K562 (cell line): ENCODE data around the gene RELA. TPM values are rescaled to one million over a fixed set of nuclear protein-coding genes. Genes with fewer than 3 reads are reported as not detected.

Source experiments
- DMBX1 ChIP-seq: fragments of 250-450 bp; sonication (Bioruptor Pico); IDR thresholded peaks from 2 replicates; pipeline ENCODE4 v1.8.0; 2022; ENCODE audit warnings: inconsistent platforms, mild to moderate bottlenecking, moderate library complexity, borderline replicate concordance
- E2F6 ChIP-seq, 2 experiments: IDR thresholded peaks; 2 replicates each; pipeline ENCODE4 v1.6.1; 2011; ENCODE audit warnings: borderline replicate concordance in 1 of 2, control low read depth in 1 of 2, low read depth in 1 of 2, low read length in 1 of 2, mild to moderate bottlenecking in 1 of 2, mixed read lengths in 1 of 2, moderate library complexity in 1 of 2; ENCODE audit not compliant: insufficient read depth in 1 of 2, insufficient read length in 1 of 2, poor library complexity in 1 of 2, severe bottlenecking in 1 of 2; ENCODE audit errors: extremely low read depth in 1 of 2
- FOXK1 ChIP-seq: sonication (generic); formaldehyde crosslinking; IDR thresholded peaks from 2 replicates; pipeline ENCODE4 v1.8.0; 2022; ENCODE audit warnings: missing genetic modification reagents, mild to moderate bottlenecking, borderline replicate concordance
- FUS ChIP-seq: fragments of 200-400 bp; formaldehyde crosslinking; optimal IDR thresholded peaks from 2 replicates; pipeline ENCODE3; 2017; ENCODE audit warnings: low read depth, low read length
- GATAD2B ChIP-seq: fragments of 450-650 bp; IDR thresholded peaks from 2 replicates; pipeline ENCODE4 v1.6.1; 2017; ENCODE audit warnings: mild to moderate bottlenecking, borderline replicate concordance
- HMGN3 ChIP-seq: IDR thresholded peaks from 2 replicates; pipeline ENCODE4 v1.6.1; 2011; ENCODE audit warnings: borderline replicate concordance, low read depth, mild to moderate bottlenecking, mixed read lengths, low read length; ENCODE audit not compliant: insufficient read length; ENCODE audit errors: extremely low read depth
- ILF3 ChIP-seq: fragments of 450-650 bp; IDR thresholded peaks from 2 replicates; pipeline ENCODE4 v1.6.1; 2018; ENCODE audit warnings: antibody characterized with exemption, mild to moderate bottlenecking, moderate library complexity, borderline replicate concordance
- KLF1 ChIP-seq: fragments of 450-650 bp; IDR thresholded peaks from 2 replicates; pipeline ENCODE4 v1.6.1; 2016; ENCODE audit warnings: missing genetic modification characterization, missing compliant biosample characterization
- L3MBTL2 ChIP-seq: fragments of 450-650 bp; IDR thresholded peaks from 2 replicates; pipeline ENCODE4 v1.6.1; 2016; ENCODE audit warnings: mild to moderate bottlenecking, moderate library complexity
- MLX ChIP-seq, 2 experiments: fragments of 450-650 bp in 1 of 2; sonication (generic) in 1 of 2; formaldehyde crosslinking; conservative IDR thresholded peaks; 2 replicates each; pipeline versions ENCODE4 v1.4.0 to v1.8.1; 2020 to 2022; ENCODE audit warnings: mild to moderate bottlenecking in 1 of 2, missing genetic modification reagents in 1 of 2
- NONO ChIP-seq, 2 experiments: fragments of 200-400 bp in 1 of 2; fragments of 450-650 bp in 1 of 2; formaldehyde crosslinking in 1 of 2; IDR thresholded peaks; 2 replicates each; pipeline ENCODE4 v1.6.1; 2017; ENCODE audit warnings: low read depth in 2 of 2, mild to moderate bottlenecking in 2 of 2, moderate library complexity in 2 of 2, low read length in 1 of 2
- POLR2G ChIP-seq: fragments of 200-400 bp; formaldehyde crosslinking; IDR thresholded peaks from 2 replicates; pipeline ENCODE4 v1.6.1; 2017; ENCODE audit warnings: low read depth, mild to moderate bottlenecking, antibody characterized with exemption, low read length, moderate library complexity
- SMARCA5 ChIP-seq: fragments of 450-650 bp; IDR thresholded peaks from 2 replicates; pipeline ENCODE4 v1.6.1; 2016
- UBTF ChIP-seq, 2 experiments: IDR thresholded peaks; 2 replicates each; pipeline ENCODE4 v1.6.1; 2012; ENCODE audit warnings: improper control_type of control experiment in 2 of 2, low read depth in 2 of 2, low read length in 2 of 2, borderline replicate concordance in 1 of 2
- USF1 ChIP-seq: sonication (generic); formaldehyde crosslinking; IDR thresholded peaks from 2 replicates; pipeline ENCODE4 v1.9.0; 2022; ENCODE audit warnings: mild to moderate bottlenecking, missing genetic modification reagents
- YY1 ChIP-seq, 3 experiments: IDR thresholded peaks; 2 replicates each; pipeline ENCODE4 v1.6.1; 2011; ENCODE audit warnings: low read length in 2 of 3, mild to moderate bottlenecking in 2 of 3, moderate library complexity in 2 of 3, borderline replicate concordance in 1 of 3, control low read depth in 1 of 3, low read depth in 1 of 3; ENCODE audit not compliant: insufficient read depth in 3 of 3, insufficient replicate concordance in 2 of 3, control insufficient read depth in 1 of 3, insufficient read length in 1 of 3; ENCODE audit errors: extremely low read depth in 1 of 3
- ZBTB34 ChIP-seq: fragments of 250-450 bp; sonication (Bioruptor Pico); IDR thresholded peaks from 2 replicates; pipeline ENCODE4 v1.8.0; 2021; ENCODE audit warnings: mild to moderate bottlenecking, moderate library complexity
- ZNF282 ChIP-seq: sonication (generic); formaldehyde crosslinking; IDR thresholded peaks from 2 replicates; pipeline ENCODE4 v1.8.1; 2023; ENCODE audit warnings: missing genetic modification reagents
- ZSCAN32 ChIP-seq: fragments of 450-650 bp; formaldehyde crosslinking; IDR thresholded peaks from 2 replicates; pipeline ENCODE4 v1.4.0; 2020; ENCODE audit warnings: mild to moderate bottlenecking, moderate library complexity
- polyA plus RNA-seq, 8 experiments: library from polyadenylated mRNA; depleted of rRNA in 4 of 8; stranded (reverse) in 5 of 8; unstranded in 3 of 8; fragments of >200 nt; fragmentation: Nextera tagmentation in 2 of 8; fragmentation: Illumina TruSeq in 1 of 8; extraction: Ambion mirVana in 2 of 8; extraction: Trizol in 1 of 8; gene quantifications; 2 replicates each; pipeline versions ENCODE4 v1.2.1 to v1.2.3, GENCODE V29; 2011 to 2014; ENCODE audit warnings: inconsistent platforms in 1 of 8, missing spikeins in 1 of 8
- total RNA-seq, 7 experiments: library from RNA; depleted of rRNA in 6 of 7; stranded (reverse); fragments of >200 nt in 6 of 7; fragmentation: Illumina TruSeq in 2 of 7; extraction: Trizol in 2 of 7; gene quantifications; 2 replicates each; pipeline versions ENCODE4 v1.2.1 to v1.2.3, GENCODE V29; 2011 to 2021; ENCODE audit warnings: low replicate concordance in 1 of 7

The RELA gene
- total and polyA plus RNA-seq, 9 of the 15 experiments (the other 6 are each of a cell fraction or from before 2014, with no cell fraction given) = 6.0 to 67.4 (median 20.6) TPM

- peak in 2 of 3 experiments; percentile 37 to 48 for TF ChIP-seq YY1 (IDR thresholded peaks at IDR 0.05; ENCODE audit: borderline replicate concordance in 1 of 3, control insufficient read depth in 1 of 3, extremely low read depth in 1 of 3, insufficient read depth in 3 of 3, insufficient read length in 1 of 3, insufficient replicate concordance in 2 of 3, low read depth in 1 of 3, low read length in 2 of 3)
- TF ChIP-seq GATAD2B = peak; percentile 79
- TF ChIP-seq ILF3 = peak; percentile 89; the same call in 1 of the 2 replicates
- TF ChIP-seq NONO (IDR thresholded peaks at IDR 0.05; ENCODE audit: low read depth in 2 of 2, low read length in 1 of 2) = 0 out of 4 replicates have a peak, but pooled peaks of 1 of the 2 experiments have one; percentile 25
- TF ChIP-seq POLR2G = peak; percentile 82
- peak; percentile 53; the same call in 1 of the 2 replicates for TF ChIP-seq L3MBTL2
- peak; percentile 80 for TF ChIP-seq HMGN3
- no peak for TF ChIP-seq USF1 (CRISPR knock-in tag)
- peak; percentile 22; the same call in 1 of the 2 replicates for TF ChIP-seq SMARCA5
- no peak for TF ChIP-seq FUS
- peak; percentile 36 to 69 for TF ChIP-seq E2F6 (IDR thresholded peaks at IDR 0.05; ENCODE audit: borderline replicate concordance in 1 of 2, extremely low read depth in 1 of 2, insufficient read depth in 1 of 2, insufficient read length in 1 of 2, low read depth in 1 of 2, low read length in 1 of 2, poor library complexity in 1 of 2, severe bottlenecking in 1 of 2)
- TF ChIP-seq ZNF282 (CRISPR knock-in tag) = no peak
- no peak for TF ChIP-seq KLF1 (tag)
- TF ChIP-seq FOXK1 (CRISPR knock-in tag) = no peak
- TF ChIP-seq MLX (CRISPR knock-in tag; conservative IDR thresholded peaks at IDR 0.05) = no peak
- peak; percentile 35; the same call in 1 of the 2 replicates for TF ChIP-seq ZSCAN32
- 0 out of 2 replicates have a peak, but pooled peaks have one; percentile 18 for TF ChIP-seq DMBX1 (CRISPR knock-in tag)
- TF ChIP-seq UBTF (IDR thresholded peaks at IDR 0.05; ENCODE audit: borderline replicate concordance in 1 of 2, low read depth in 2 of 2, low read length in 2 of 2) = no peak
- peak; percentile 40; the same call in 1 of the 2 replicates for TF ChIP-seq ZBTB34 (CRISPR knock-in tag)
Measured at GRCh38 chr11:65637794-65638419, 24.8 kb downstream of the RELA start, which contains the start of gene SIPA1 (continued).
